GM06990 (cell line): ENCODE measurements around the gene PLAAT2.
"Not testable (repeated sequence)": the region's sequence is repeated elsewhere in the genome, so short reads cannot be mapped to it uniquely, and the experiment has no call there.

Experiments
- DNase-seq: peaks from one replicate; pipeline ENCODE4 v3.0.0-alpha.2; 2011; ENCODE audit not compliant: insufficient read length; ENCODE audit errors: extremely low read depth
- H3K27me3 ChIP-seq: replicated peaks from 2 replicates; pipeline ENCODE4 v1.6.0; 2011; ENCODE audit warnings: low read length; ENCODE audit not compliant: control insufficient read depth, insufficient read depth
- H3K36me3 ChIP-seq: 2 replicates; pipeline ENCODE4 v1.5.1; 2011; ENCODE audit warnings: low read length; ENCODE audit not compliant: control insufficient read depth, insufficient read depth
- H3K4me3 ChIP-seq: replicated peaks from 2 replicates; pipeline ENCODE4 v1.5.1; 2011; ENCODE audit warnings: low read depth, mild to moderate bottlenecking, control low read depth, low read length
- TF ChIP-seq, protein P1 (sequence below): IDR thresholded peaks from 2 replicates; pipeline ENCODE4 v1.5.1; 2011; ENCODE audit warnings: low read length, control low read depth, mild to moderate bottlenecking, inconsistent platforms; ENCODE audit not compliant: insufficient read depth, poor library complexity, severe bottlenecking

PLAAT2 gene

GRCh38 chr11:63535734-63536133 lies 27.4 kb downstream of the PLAAT2 start:
- Histone ChIP-seq H3K36me3 (no peaks in the 10 kb centered on the region), H3K4me3 (no peak overlapping the region), H3K27me3 (no peaks in the 10 kb centered on the region)
- TF ChIP-seq, protein P1, sequence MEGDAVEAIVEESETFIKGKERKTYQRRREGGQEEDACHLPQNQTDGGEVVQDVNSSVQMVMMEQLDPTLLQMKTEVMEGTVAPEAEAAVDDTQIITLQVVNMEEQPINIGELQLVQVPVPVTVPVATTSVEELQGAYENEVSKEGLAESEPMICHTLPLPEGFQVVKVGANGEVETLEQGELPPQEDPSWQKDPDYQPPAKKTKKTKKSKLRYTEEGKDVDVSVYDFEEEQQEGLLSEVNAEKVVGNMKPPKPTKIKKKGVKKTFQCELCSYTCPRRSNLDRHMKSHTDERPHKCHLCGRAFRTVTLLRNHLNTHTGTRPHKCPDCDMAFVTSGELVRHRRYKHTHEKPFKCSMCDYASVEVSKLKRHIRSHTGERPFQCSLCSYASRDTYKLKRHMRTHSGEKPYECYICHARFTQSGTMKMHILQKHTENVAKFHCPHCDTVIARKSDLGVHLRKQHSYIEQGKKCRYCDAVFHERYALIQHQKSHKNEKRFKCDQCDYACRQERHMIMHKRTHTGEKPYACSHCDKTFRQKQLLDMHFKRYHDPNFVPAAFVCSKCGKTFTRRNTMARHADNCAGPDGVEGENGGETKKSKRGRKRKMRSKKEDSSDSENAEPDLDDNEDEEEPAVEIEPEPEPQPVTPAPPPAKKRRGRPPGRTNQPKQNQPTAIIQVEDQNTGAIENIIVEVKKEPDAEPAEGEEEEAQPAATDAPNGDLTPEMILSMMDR: no peak
- no peak for DNase-seq

DNA sequence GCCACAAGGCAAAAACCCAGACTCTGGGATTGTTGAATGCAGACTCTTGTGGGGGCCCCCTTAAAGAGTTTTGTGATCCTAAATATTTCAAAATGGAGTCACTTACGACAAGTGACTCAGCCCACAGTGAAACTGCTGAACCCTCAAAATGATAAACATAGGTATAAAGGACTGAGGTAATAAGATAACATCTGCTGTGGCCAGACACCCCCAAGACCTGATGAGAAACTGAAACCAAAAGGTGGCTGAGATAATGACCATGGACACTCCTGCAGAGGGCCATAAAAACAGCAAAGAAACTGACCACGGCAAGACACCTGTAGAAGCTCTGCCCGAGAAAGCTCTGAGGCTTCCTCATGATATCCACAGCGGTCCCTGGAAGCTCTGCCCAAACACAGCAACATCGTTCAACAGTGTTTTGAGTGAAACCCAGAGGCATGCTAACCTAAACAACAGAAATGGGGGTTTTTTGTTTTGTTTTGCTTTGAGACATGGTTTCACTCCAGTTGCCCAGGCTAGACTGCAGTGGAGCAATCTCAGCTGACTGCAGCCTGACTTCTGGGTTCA lies 28.2 kb downstream of the PLAAT2 start:
- no peaks in the 10 kb centered on the region for H3K27me3 ChIP-seq
- DNase-seq: peak; percentile 35
- no peaks in the 10 kb centered on the region for H3K36me3 ChIP-seq
- TF ChIP-seq, protein P1: no peak
- no peak overlapping the region for H3K4me3 ChIP-seq

- TF ChIP-seq, protein P1: no peak
- no peak for DNase-seq
- H3K27me3 ChIP-seq: no peaks in the 10 kb centered on the region
- no peaks in the 10 kb centered on the region for H3K36me3 ChIP-seq
- H3K4me3 ChIP-seq: no peak overlapping the region
Measured at GRCh38 chr11:63534076-63534475, 29.1 kb downstream of the PLAAT2 start.

- TF ChIP-seq, protein P1: no peak
- H3K27me3 ChIP-seq: no peaks in the 10 kb centered on the region
- H3K4me3 ChIP-seq: no peak overlapping the region
- no peak for DNase-seq
- H3K36me3 ChIP-seq: no peaks in the 10 kb centered on the region
Measured at GRCh38 chr11:63532799-63533475, 30.2 kb downstream of the PLAAT2 start.

- Histone ChIP-seq H3K4me3 (no peak overlapping the region), H3K36me3 (no peaks in the 10 kb centered on the region), H3K27me3 (no peaks in the 10 kb centered on the region)
- TF ChIP-seq, protein P1: no peak
- no peak for DNase-seq
Measured at GRCh38 chr11:63532117-63532516, 31.1 kb downstream of the PLAAT2 start.

- H3K27me3 ChIP-seq, H3K36me3 ChIP-seq, H3K4me3 ChIP-seq: not testable (repeated sequence)
- DNase-seq: peak; percentile 35
Measured at GRCh38 chr11:63531074-63531792, 31.9 kb downstream of the PLAAT2 start.
